Stimulated activated CD4-positive, alpha-beta T cell treated with anti-CD3 and anti-CD28 coated beads, Interleukin-2, amount 100 ng/mL, for 4 hours (primary cell): Measurements from ENCODE around the gene AMOTL1.

Source experiments
- DNase-seq: peaks from one replicate; pipeline ENCODE4 v3.0.0-alpha.2; 2020; ENCODE audit warnings: low read depth

The AMOTL1 gene

GRCh38 chr11:94767701-94768601 lies at the start of gene AMOTL1:
TSS of gene AMOTL1 (plus strand) at chr11:94768356. CDS start at chr11:94768512, 156 bp downstream.
- DNase-seq = no peak

GRCh38 chr11:94719876-94720275 lies 48.3 kb upstream of the AMOTL1 start:
- DNase-seq = no peak

GRCh38 chr11:94721565-94722292 lies 46.4 kb upstream of the AMOTL1 start:
- DNase-seq = no peak

GRCh38 chr11:94722735-94723134 lies 45.4 kb upstream of the AMOTL1 start:
- no peak for DNase-seq

- no peak for DNase-seq
Observed at GRCh38 chr11:94725097-94725496, 43.1 kb upstream of the AMOTL1 start.

GRCh38 chr11:94727819-94728218 lies 40.3 kb upstream of the AMOTL1 start:
- DNase-seq = no peak

- no peak for DNase-seq
Observed at GRCh38 chr11:94728541-94728940, 39.6 kb upstream of the AMOTL1 start.

GRCh38 chr11:94728966-94729751 lies 39.0 kb upstream of the AMOTL1 start:
- no peak for DNase-seq

- DNase-seq = no peak
Observed at GRCh38 chr11:94730153-94730552, 38.0 kb upstream of the AMOTL1 start.

- DNase-seq = no peak
Observed at GRCh38 chr11:94731880-94732601, 36.1 kb upstream of the AMOTL1 start.

- no peak for DNase-seq
Observed at GRCh38 chr11:94732617-94733281, 35.4 kb upstream of the AMOTL1 start.

- no peak for DNase-seq
Observed at GRCh38 chr11:94734563-94735275, 33.4 kb upstream of the AMOTL1 start.

GRCh38 chr11:94735907-94736306 lies 32.2 kb upstream of the AMOTL1 start:
- DNase-seq = no peak

GRCh38 chr11:94737171-94737611 lies 31.0 kb upstream of the AMOTL1 start:
- no peak for DNase-seq

GRCh38 chr11:94738746-94739145 lies 29.4 kb upstream of the AMOTL1 start:
- DNase-seq = no peak

- DNase-seq = no peak
Observed at GRCh38 chr11:94739331-94739730, 28.8 kb upstream of the AMOTL1 start.

- DNase-seq = no peak
Observed at GRCh38 chr11:94740083-94741021, 27.8 kb upstream of the AMOTL1 start.

- no peak for DNase-seq
Observed at GRCh38 chr11:94741022-94741679, 27.0 kb upstream of the AMOTL1 start.

- DNase-seq = no peak
Observed at GRCh38 chr11:94742665-94743064, 25.5 kb upstream of the AMOTL1 start.
